ENCODE data around the gene PLPP3.

DNA sequence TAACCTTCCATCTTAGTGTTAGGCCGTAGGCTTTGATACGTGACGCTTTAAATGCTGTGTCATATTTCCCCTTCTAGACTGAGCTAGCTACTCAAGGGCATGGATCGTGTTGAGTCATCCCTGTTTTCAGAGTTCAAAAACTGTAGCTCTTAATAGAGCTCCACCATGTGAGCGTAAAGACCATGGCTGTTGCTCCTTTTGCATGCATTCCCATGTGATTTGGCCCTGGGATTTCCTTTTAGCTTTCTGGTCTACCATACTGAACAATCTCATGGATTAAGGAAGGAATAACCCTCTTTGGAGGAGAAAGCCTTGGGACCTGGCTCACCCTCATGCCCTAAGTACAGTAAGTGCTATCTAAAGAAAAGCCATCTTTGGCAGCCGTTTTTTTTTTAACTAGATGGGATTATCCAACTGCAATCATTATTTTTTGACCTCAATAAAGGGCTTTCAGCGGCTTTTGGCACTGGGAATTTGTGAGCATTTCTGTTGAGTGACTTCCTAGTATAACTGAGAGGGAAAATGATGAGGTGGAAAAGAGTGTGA lies 76.6 kb downstream of the PLPP3 start:
- TF ChIP-seq, protein P1, sequence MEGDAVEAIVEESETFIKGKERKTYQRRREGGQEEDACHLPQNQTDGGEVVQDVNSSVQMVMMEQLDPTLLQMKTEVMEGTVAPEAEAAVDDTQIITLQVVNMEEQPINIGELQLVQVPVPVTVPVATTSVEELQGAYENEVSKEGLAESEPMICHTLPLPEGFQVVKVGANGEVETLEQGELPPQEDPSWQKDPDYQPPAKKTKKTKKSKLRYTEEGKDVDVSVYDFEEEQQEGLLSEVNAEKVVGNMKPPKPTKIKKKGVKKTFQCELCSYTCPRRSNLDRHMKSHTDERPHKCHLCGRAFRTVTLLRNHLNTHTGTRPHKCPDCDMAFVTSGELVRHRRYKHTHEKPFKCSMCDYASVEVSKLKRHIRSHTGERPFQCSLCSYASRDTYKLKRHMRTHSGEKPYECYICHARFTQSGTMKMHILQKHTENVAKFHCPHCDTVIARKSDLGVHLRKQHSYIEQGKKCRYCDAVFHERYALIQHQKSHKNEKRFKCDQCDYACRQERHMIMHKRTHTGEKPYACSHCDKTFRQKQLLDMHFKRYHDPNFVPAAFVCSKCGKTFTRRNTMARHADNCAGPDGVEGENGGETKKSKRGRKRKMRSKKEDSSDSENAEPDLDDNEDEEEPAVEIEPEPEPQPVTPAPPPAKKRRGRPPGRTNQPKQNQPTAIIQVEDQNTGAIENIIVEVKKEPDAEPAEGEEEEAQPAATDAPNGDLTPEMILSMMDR (IDR thresholded peaks at IDR 0.05) = no peak
- no peak for TF ChIP-seq POLR2A (IDR thresholded peaks at IDR 0.05)

All from right lobe of liver (tissue), 4 donors.